Caco-2 (cell line): Measurements from ENCODE around the gene IGFBP7. TPM values are rescaled to one million over a fixed set of nuclear protein-coding genes. Genes with fewer than 3 reads are reported as not detected.

Source experiments
- BruUV-seq: library from RNA; stranded (reverse); fragments of 400-500 nt; replicated peaks from 2 replicates; lab custom pipeline; 2021; lab: Mats Ljungman, UMichigan
- CTCF ChIA-PET: fragments of 300-600 bp; sonication (Branson Sonifier 250); formaldehyde crosslinking; loops from one replicate; lab custom pipeline; 2022; ENCODE audit warnings: antibody characterized with exemption; lab: Charles Lee
- POLR2A ChIA-PET: fragments of 300-600 bp; sonication (Branson Sonifier 250); formaldehyde crosslinking; loops from one replicate; lab custom pipeline; 2022; ENCODE audit warnings: antibody characterized with exemption; lab: Charles Lee
- DNase-seq, 2 experiments: peaks; one replicate each; pipeline versions ENCODE4 v3.0.0 to v3.0.0-alpha.2; 2020 to 2022
- H3K27me3 ChIP-seq: replicated peaks from 2 replicates; pipeline ENCODE4 v1.6.0; 2011; ENCODE audit warnings: low read length; ENCODE audit not compliant: control insufficient read depth, insufficient read depth
- H3K36me3 ChIP-seq: 2 replicates; pipeline ENCODE4 v1.5.1; 2011; ENCODE audit warnings: low read length; ENCODE audit not compliant: control insufficient read depth, insufficient read depth
- H3K4me1 ChIP-seq: fragments of 250-450 bp; sonication (Bioruptor Pico); 2 replicates; pipeline ENCODE4 v1.5.1; 2020; ENCODE audit warnings: mild to moderate bottlenecking
- H3K4me3 ChIP-seq: 2 replicates; pipeline ENCODE4 v1.5.1; 2011; ENCODE audit warnings: low read depth, mild to moderate bottlenecking, control low read depth, low read length
- H3K9me3 ChIP-seq: fragments of 250-450 bp; sonication (Bioruptor Pico); 2 replicates; pipeline ENCODE4 v1.5.1; 2020; ENCODE audit warnings: mild to moderate bottlenecking, moderate library complexity
- H3K27ac Mint-ChIP-seq: one replicate; pipeline ENCODE4 v1.8.0; 2022; ENCODE audit warnings: mixed read lengths; ENCODE audit not compliant: unreplicated experiment
- H3K27me3 Mint-ChIP-seq: one replicate; pipeline ENCODE4 v1.8.0; 2022; ENCODE audit warnings: mixed read lengths; ENCODE audit not compliant: insufficient read depth, unreplicated experiment
- H3K36me3 Mint-ChIP-seq: one replicate; pipeline ENCODE4 v1.8.0; 2022; ENCODE audit warnings: mild to moderate bottlenecking, mixed read lengths; ENCODE audit not compliant: insufficient read depth, unreplicated experiment
- H3K4me1 Mint-ChIP-seq: one replicate; pipeline ENCODE4 v1.8.0; 2022; ENCODE audit warnings: low read depth, mixed read lengths; ENCODE audit not compliant: unreplicated experiment
- H3K4me3 Mint-ChIP-seq: one replicate; pipeline ENCODE4 v1.8.0; 2022; ENCODE audit warnings: mild to moderate bottlenecking, moderate library complexity, mixed read lengths; ENCODE audit not compliant: unreplicated experiment
- H3K9me3 Mint-ChIP-seq: one replicate; pipeline ENCODE4 v1.8.0; 2022; ENCODE audit warnings: mixed read lengths; ENCODE audit not compliant: unreplicated experiment
- intact Hi-C: fragments of 100-400 bp; cut with micrococcal nuclease; formaldehyde crosslinking; loops from one replicate; pipeline ENCODE4 v1.10.0; 2022; ENCODE audit not compliant: unreplicated experiment
- total RNA-seq: library from RNA; stranded (reverse); gene quantifications from 2 replicates; pipeline ENCODE4 v1.2.3, GENCODE V29; 2022
- TF ChIP-seq, protein P1 (sequence below), 2 experiments: fragments of 200-600 bp in 1 of 2; IDR thresholded peaks; 1 replicate in 1 of 2; 2 replicates in 1 of 2; pipeline versions ENCODE4 v1.5.1 to v1.8.0; 2011 to 2022; ENCODE audit warnings: antibody characterized with exemption in 1 of 2, control low read depth in 1 of 2, inconsistent platforms in 1 of 2, low read depth in 1 of 2, low read length in 1 of 2, mild to moderate bottlenecking in 1 of 2, moderate library complexity in 1 of 2; ENCODE audit not compliant: insufficient read depth in 1 of 2, severe bottlenecking in 1 of 2, unreplicated experiment in 1 of 2

Gene IGFBP7
- total RNA-seq, 1 experiment from 2014 or later = 40.4 TPM

DNA sequence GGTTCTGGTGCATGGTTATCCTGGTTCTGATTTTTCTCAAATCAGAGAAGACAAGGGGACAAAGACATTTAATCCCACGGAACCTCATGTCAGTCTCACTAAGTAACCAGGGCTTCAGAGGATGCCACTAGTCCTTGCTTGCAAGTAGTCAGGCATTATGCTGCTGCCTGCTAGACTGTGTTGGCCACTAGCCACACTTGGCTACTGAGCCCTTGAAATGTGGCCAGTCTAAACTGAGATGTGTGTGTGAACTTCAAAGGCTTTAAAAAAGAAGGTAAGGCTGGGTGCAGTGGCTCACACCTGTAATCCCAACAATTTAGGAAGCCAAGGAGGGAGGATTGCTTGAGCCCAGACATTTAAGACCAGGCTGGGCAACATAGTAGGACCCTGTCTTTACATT lies 48.6 kb upstream of the IGFBP7 start:
- Mint-ChIP-seq H3K9me3 (no peaks in the 10 kb centered on the region), H3K4me3 (no peak overlapping the region), H3K36me3 (no peaks in the 10 kb centered on the region), H3K4me1 (peaks cover under 1% of the 10 kb centered on the region), H3K27me3 (no peaks in the 10 kb centered on the region), H3K27ac (no peak overlapping the region)
- no peaks in the 10 kb centered on the region for H3K27me3 ChIP-seq
- H3K4me1 ChIP-seq = no peaks in the 10 kb centered on the region
- H3K9me3 ChIP-seq = no peaks in the 10 kb centered on the region; the same call in 1 of the 2 replicates
- no peak overlapping the region for H3K4me3 ChIP-seq
- ChIA-PET CTCF (no interaction called here), POLR2A (no interaction called here)
- H3K36me3 ChIP-seq = no peaks in the 10 kb centered on the region
- TF ChIP-seq, protein P1, sequence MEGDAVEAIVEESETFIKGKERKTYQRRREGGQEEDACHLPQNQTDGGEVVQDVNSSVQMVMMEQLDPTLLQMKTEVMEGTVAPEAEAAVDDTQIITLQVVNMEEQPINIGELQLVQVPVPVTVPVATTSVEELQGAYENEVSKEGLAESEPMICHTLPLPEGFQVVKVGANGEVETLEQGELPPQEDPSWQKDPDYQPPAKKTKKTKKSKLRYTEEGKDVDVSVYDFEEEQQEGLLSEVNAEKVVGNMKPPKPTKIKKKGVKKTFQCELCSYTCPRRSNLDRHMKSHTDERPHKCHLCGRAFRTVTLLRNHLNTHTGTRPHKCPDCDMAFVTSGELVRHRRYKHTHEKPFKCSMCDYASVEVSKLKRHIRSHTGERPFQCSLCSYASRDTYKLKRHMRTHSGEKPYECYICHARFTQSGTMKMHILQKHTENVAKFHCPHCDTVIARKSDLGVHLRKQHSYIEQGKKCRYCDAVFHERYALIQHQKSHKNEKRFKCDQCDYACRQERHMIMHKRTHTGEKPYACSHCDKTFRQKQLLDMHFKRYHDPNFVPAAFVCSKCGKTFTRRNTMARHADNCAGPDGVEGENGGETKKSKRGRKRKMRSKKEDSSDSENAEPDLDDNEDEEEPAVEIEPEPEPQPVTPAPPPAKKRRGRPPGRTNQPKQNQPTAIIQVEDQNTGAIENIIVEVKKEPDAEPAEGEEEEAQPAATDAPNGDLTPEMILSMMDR (IDR thresholded peaks at IDR 0.05; ENCODE audit: insufficient read depth in 1 of 2, low read depth in 1 of 2, low read length in 1 of 2, severe bottlenecking in 1 of 2, unreplicated experiment in 1 of 2) = no peak
- DNase-seq = no peak
- no TSS peak for BruUV-seq
- intact Hi-C loops = loop anchor here (1.0 to 5.0 kb wide), 2 partner anchors 46 to 120 kb away; partner anchors contain the start of gene IGFBP7

DNA sequence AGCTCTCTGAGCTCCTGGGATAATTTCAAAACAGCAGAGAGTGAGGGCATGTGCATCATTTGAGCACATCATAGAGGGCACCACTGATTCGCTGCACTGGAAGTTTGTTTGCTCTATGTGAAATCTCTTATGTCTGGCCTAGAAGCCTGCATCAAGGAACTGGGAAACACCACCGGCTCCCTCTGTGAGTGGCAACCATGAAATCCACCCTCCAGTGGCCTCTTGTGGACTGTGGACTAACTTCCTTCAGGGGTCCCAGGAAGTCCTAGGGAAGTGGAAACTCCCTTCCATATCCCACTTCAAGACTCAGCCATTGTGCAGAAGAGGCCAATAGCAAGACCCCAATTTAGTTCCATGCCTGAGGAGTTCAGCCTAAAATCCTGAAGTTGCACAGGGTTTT lies 48.0 kb upstream of the IGFBP7 start:
- Histone ChIP-seq H3K4me3 (no peak overlapping the region), H3K36me3 (no peaks in the 10 kb centered on the region), H3K4me1 (peaks cover 4% of the 10 kb centered on the region), H3K9me3 (no peaks in the 10 kb centered on the region; the same call in 1 of the 2 replicates), H3K27me3 (no peaks in the 10 kb centered on the region)
- TF ChIP-seq, protein P1 (IDR thresholded peaks at IDR 0.05; ENCODE audit: insufficient read depth in 1 of 2, low read depth in 1 of 2, low read length in 1 of 2, severe bottlenecking in 1 of 2, unreplicated experiment in 1 of 2) = peak in 1 of 2 experiments; percentile 35
- H3K4me1 Mint-ChIP-seq = peaks cover 6% of the 10 kb centered on the region
- no peak overlapping the region for H3K4me3 Mint-ChIP-seq
- ChIA-PET CTCF (no interaction called here), POLR2A (no interaction called here)
- no peaks in the 10 kb centered on the region for H3K9me3 Mint-ChIP-seq
- H3K27ac Mint-ChIP-seq = no peak overlapping the region
- H3K27me3 Mint-ChIP-seq = no peaks in the 10 kb centered on the region
- DNase-seq = peak in 1 of 2 experiments; percentile 32
- H3K36me3 Mint-ChIP-seq = no peaks in the 10 kb centered on the region
- BruUV-seq = no TSS peak
- intact Hi-C loops = loop anchor here (1.0 to 5.0 kb wide), 2 partner anchors 46 to 120 kb away; partner anchors contain the start of gene IGFBP7

DNA sequence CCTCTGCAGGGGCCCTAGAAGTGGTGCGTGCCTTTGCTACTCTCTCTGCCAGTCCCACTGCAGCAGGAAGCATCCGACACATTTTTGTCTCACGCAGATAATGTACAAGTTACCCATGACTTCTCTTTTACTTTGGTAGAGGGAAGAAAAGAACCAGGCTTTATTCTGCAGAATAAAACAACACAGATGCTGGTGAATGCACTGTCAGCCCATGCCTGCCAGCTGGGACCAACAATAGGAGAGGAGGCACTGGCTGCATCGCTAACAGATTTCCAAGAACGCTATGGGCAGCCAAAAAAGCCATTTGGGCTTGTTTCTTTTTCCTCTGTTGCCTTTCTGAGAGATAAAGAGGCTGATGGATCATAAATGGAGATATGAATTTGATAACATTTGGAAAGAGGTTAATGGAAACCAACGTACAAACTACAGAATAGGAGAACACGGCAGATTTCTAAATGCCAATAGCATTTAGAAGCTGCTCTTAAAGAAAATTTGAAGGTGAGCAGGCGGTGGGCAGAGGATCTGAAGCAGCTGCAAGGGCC lies 47.5 kb upstream of the IGFBP7 start:
- Histone ChIP-seq H3K9me3 (no peaks in the 10 kb centered on the region; the same call in 1 of the 2 replicates), H3K4me3 (no peak overlapping the region), H3K36me3 (no peaks in the 10 kb centered on the region), H3K4me1 (peaks cover 7% of the 10 kb centered on the region), H3K27me3 (no peaks in the 10 kb centered on the region)
- TF ChIP-seq, protein P1 (IDR thresholded peaks at IDR 0.05; ENCODE audit: insufficient read depth in 1 of 2, low read depth in 1 of 2, low read length in 1 of 2, severe bottlenecking in 1 of 2, unreplicated experiment in 1 of 2) = no peak
- Mint-ChIP-seq H3K36me3 (no peaks in the 10 kb centered on the region), H3K4me1 (peaks cover 9% of the 10 kb centered on the region), H3K27me3 (no peaks in the 10 kb centered on the region), H3K27ac (no peak overlapping the region), H3K4me3 (no peak overlapping the region), H3K9me3 (no peaks in the 10 kb centered on the region)
- DNase-seq = no peak
- no TSS peak for BruUV-seq
- intact Hi-C loops = loop anchor here (1.0 to 5.0 kb wide), 2 partner anchors 45 to 119 kb away; partner anchors contain the start of gene IGFBP7
- ChIA-PET CTCF (interaction anchor here (1.6 kb wide), 1 partner anchor 119 kb away, joined by 4 read pairs; no protein-coding TSS in a partner anchor), POLR2A (no interaction called here)
